CD4-positive, alpha-beta T cell treated with Interferon alpha-2 for 1 hour (primary cell): ENCODE data around the gene MTX1.
"Not testable (repeated sequence)": the region's sequence is repeated elsewhere in the genome, so short reads cannot be mapped to it uniquely, and the experiment has no call there.

Experiments used
- DNase-seq, 2 donors: peaks; one replicate each; pipeline ENCODE4 v3.0.0-alpha.2; 2020 to 2022

MTX1 gene

DNA sequence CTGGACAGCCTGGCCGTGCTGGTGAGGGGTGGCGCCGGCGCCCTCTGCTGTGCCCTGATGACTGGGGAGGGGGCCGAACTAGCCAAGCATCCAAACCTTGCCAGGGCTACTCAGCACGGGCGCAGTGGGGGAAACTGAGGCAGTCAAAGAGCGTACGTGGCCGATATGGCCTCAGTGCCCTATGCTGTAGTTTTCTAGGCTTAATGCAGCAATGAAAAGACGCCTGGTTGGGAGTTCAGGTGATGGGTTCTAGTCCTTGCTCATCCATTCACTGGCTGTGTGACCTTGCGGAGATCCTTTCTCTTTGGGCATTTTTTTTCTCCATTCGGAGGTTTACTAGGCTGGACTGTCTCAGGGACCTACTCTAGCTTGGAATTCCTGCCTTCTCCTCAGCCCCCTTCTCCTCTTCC lies 822 bp downstream of the MTX1 start:
- no peak for DNase-seq

DNA sequence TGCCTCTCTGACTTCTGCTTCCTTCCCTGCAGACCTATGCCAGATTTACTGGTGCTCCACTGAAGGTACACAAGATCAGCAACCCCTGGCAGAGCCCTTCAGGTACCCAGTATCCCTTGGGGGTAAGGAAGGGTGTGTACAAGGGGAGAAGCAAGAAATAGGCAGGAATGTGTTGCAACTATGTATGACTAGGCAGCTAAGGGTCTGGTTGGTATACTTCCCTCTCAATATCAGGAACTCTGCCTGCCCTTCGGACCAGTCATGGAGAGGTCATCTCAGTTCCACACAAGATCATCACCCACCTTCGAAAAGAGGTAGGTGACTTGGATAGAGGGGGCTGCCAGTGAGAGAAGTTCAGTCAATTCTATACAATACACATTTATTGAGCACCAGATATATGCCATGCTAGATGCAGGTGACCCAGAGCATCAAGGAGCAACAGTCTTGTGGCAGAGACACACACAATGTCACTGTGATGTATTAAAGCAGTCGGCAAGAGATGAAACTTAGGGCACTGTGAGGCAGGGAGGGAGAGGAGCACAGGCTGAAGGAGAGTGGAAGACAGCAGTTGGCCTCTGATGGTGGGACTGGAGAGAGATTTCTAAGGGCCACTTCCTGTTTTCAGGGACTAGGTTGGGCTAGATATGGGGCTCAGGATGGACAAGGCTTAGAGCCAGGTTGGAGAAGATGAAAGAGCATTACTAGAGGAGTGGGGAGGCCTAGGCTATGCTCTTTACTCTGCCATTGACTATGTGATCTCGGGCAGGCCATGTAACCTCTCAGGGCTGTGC lies 2.0 kb downstream of the MTX1 start:
- DNase-seq: peak in 1 of 2 donors; percentile 36

DNA sequence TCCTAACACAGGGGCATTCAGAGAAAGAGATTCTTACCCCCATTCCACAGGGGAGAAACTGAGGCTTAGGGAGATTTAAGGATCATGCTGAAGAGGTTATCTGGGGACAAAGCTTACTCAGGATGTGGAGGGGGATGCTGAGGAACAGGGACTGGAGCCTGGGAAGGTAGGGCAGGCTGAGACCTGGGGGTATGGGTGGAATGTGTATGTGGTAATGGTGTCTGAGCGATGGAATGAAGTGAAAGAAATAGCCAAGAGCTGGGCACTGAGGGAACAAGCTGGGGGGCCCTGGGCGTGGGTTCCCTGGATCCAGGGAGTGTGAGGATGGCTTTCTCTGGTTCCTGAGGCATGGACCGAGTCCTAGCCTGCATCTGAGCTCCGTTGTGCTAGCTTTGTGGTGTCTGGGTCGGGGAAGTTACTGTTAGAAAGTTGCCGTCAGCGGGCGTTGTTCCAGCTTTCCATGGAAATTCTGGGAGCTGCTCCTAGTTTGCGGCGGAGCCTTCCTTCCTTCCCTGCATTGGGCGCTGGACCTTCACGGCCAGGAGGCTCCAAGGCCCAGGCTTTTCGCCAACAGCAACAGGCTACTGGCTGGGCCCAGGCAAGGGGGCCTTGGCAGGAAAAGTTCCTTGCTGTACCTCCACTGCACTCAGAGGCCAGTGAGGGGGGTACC lies 3.0 kb downstream of the MTX1 start:
- DNase-seq: not testable (repeated sequence)

DNA sequence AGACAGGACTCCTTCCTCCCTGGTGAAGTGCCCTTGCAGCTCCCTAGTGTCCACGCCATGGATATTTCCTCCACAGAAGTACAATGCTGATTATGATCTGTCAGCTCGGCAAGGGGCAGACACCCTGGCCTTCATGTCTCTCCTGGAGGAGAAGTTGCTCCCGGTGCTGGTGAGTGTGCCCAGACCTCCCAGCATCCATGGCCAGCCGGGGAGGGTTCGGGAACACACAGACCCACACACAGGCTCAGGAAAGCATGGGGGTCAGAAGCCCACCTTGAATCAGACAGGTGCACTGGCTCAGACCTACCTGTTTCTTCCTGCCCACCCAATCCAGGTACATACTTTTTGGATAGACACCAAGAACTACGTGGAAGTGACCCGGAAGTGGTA lies 3.6 kb downstream of the MTX1 start:
- DNase-seq: not testable (repeated sequence)

DNA sequence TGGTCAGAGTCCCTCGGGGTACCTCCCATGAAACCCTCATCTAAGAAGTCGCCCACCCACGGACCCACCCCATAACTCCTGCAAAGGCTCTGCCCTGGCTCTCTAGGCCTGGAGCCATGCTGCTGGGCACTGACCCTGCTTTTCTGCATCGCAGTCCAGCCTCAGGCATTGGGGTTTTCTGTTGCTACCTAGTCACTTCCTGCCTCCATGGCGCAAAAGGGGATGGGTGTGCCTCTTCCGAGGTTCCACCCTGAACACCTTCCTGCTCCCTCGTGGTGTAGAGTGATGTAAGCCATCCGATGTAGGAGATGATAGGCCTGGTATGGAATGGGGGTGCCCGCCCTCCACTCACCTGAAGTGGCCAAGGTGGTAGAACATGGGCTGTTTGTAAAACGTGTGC lies 6.2 kb downstream of the MTX1 start:
- peak in 1 of 2 donors; percentile 45 for DNase-seq

DNA sequence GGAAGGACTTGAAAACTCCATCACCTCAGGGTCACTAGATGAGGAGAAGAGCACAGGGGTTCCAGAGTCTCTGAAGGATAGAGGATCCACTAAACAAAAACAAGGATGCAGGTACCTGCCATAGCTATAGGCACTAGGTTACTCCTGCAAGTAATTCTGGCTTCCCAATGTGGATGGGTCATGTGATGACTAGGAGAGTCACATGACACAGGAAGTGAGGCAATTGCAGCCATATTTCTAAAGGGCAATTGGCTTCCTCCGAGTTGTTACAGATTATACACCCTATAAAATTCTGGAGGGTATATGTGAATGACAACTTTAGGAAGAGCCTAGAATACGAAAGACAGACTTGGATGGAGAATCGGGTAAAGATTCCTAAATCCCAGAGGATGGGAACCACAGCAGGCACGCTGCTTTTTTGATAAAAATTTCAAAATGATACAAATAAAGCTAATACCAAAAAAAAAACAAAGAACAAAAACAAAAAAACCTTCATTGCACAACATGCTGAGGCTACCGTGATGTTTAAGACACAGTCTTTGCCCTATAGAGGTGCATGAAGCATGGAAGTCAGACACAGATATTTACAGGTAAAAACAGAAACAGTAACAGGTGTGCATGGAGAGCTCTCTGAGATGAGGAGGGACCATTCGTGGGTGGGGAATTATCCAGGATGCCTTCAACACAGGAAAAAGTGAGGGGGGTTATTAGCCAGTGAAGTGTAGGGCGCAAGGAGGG lies 10.5 kb downstream of the MTX1 start:
- peak; percentile 43 to 52 for DNase-seq

DNA sequence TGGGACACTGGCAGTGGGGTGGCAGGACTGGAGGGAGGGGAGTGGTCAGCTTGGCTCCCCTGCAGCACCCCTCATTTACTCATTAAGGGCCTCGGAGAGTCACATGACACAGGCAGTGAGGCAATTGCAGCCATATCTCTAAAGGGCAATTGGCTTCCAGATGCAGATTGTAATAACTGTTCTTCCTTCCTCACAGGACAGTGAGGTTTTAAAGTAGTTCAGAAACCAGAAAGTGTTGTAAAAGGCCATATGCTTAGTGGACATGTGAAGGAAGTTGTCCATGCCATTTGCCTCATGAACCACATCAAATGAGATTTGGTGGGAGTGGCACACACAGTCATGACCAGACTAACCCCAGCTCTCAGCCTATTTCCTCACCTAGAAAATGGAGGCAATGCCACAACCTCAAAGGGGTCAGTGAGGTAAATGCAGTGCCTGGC lies 11.1 kb downstream of the MTX1 start:
- peak; percentile 35 to 47 for DNase-seq

DNA sequence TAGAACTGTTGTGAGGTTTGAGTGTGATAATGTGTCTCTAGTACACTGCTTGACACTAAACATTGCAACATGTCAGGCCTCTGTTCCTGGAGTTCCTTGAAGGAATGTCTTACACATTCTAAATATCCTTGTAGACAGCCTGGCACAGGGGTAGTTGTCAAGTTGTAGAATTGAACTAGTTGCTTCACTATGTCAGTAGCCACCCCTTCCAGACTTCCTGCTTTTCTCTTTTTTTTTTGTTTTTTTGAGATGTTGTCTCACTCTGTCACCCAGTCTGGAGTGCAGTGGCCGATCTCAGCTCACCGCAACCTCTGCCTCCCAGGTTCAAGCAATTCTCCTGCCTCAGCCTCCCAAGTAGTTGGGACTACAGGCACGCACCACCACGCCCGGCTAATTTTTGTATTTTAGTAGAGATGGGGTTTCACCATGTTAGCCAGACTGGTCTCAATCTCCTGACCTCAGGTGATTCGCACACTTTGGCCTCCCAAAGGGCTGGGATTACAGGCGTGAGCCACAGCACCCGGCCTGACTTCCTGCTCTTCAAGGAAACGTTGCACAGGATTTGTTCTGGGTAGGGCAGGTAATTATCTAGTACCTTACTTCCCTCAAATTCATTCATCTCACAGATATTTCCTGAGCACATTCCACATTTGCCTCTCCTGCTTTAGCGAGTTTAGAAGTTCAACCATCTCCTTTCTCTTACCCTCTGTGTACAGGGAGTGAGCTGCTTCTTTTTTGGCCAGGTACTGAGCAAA lies 11.9 kb downstream of the MTX1 start:
- not testable (repeated sequence) for DNase-seq

DNA sequence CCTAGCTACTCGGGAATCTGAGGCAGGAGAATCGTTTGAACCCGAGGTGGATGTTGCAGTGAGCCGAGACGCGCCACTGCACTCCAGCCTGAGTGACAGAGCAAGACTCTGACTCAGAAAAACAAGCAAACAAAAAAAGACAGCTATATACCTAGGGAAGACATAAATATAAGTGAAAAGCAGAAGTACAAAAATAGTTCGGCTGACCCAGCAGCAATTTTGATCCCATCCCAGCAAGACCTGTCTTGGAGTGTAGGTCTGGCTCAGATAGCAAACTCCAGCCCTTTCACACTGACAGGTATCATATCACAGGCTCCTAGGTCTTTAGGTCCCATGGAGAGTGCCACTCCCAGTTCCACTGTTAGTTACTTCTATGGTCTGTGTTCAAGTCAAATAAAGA lies 14.6 kb downstream of the MTX1 start:
- DNase-seq: no peak

DNA sequence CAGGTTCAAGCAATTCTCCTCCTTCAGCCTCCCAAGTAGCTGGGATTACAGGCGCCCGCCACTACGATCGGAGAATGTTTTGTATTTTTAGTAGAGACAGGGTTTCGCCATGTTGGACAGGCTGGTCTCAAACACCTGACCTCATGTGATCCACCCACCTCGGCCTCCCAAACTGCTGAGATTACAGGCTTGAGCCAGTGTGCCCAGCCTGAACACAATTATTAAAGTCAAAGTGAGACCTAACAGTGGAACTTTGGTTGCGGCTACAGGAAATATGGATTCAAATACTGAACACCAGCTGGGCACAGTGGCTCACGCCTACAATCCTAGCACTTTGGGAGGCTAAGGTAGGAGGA lies 16.9 kb downstream of the MTX1 start:
- DNase-seq: not testable (repeated sequence)

DNA sequence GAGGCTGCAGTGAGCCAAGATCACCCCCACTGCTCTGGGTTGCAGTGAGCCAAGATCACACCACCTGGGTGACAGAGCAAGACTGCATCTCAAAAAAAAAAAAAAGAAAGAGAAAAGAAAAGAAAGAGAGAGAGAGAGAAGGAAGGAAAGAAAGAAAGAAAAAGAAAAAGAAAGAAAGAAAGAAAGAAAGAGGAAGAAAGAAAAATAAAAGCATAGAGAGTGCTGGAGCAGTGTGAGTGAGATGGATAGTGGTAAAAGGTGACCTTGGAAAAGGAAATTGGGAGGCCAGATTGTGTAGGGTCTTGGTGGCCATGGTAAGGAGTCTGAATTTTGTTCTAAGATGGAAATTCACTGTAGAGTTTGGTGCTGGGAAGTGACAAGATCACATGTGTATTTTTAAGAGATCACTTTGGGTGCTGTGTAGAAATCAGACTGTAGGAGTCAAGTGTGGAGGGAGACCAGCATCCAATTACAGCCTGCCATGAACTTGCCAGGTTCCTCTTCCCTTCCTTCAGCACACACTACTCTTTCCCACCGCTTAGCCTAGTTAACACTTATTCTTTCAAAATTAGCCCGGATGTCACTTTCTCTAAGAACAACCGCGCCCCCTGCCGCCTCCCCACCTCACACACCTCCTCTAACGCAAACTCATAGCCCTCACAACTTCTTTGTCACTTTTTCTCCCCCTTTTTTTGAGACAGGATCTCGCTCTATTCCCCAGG lies 17.9 kb downstream of the MTX1 start:
- DNase-seq: peak; percentile 84 to 88

DNA sequence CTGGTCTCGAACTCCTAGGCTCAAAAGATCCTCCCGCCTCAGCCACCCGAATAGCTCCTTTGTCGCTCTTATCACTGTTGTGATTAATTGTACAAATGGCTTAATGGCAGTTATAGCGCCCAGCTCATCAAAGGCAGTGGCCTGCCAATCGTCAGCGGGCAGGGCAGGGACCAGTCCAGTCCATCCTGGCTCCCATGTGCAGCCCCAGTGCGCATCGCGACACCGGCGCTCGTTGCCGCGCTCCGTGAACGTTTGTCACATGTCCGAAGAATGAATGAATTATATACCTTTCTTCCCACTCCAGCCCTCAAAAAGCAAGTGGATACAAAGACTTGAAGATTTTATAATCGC lies 18.4 kb downstream of the MTX1 start:
- no peak for DNase-seq

DNA sequence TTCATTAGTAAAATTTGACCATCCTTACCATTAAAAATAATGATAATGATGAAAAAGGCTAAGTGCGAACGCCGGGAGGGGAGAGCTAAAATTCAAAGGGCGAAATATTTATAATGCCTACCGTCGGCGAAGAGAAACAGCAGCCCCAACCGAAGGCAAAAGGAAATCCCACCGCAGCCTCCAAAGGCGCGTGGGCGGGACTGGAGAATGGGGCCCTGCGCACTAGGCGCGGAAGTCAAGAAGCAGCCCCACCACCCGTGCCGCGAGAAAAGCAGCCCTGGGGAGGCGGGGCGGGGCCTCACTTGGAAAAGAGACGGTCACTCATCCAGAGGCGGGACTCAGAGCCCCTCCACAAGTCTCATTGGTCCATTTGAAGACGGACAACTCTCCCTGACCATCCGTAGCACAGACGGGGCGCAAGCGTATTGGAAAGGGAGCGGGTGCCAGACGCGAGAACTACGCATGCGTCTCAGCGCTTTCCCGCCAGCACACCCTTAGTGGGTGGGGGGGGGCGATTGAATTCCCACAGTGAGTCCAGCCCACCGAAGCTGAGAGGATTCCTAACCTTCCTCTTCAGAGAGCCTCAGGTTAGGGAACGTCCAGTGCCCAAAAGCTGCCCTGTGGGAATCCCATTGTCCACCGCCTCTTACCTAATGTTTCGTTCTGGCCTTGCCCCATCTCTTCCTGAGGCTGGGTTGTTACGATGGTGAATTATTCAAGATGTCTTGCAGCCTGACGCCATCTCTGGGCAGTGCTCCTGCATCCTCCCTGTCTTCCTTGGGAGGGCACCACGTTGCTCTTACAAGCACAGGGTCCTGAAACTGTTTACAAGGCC lies 19.0 kb downstream of the MTX1 start:
- peak; percentile 99 for DNase-seq

DNA sequence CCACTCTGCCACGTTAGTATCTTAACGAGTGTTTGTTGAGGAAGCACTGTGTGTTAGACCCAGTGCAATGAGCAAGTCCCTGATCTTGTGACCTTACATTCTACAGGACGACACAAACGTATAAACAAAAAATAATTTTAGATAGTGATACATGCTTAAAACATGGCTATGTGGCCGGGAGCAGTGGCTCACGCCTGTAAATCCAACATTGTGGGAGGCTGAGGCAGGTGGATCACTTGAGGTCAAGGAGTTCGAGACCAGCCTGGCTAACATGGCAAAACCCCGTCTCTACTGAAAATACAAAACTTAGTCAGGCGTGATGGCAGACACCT lies 19.6 kb downstream of the MTX1 start:
- DNase-seq: no peak

DNA sequence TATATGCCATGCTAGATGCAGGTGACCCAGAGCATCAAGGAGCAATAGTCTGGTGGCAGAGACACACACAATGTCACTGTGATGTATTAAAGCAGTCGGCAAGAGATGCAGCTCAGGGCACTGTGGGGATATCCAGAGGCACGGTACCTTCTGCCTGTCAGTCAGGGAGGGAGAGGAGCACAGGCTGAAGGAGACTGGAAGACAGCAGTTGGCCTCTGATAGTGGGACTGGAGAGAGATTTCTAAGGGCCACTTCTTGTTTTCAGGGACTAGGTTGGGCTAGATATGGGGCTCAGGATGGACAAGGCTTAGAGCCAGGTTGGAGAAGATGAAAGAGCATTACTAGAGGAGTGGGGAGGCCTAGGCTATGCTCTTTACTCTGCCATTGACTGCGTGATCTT lies 22.8 kb downstream of the MTX1 start:
- DNase-seq: not testable (repeated sequence)

DNA sequence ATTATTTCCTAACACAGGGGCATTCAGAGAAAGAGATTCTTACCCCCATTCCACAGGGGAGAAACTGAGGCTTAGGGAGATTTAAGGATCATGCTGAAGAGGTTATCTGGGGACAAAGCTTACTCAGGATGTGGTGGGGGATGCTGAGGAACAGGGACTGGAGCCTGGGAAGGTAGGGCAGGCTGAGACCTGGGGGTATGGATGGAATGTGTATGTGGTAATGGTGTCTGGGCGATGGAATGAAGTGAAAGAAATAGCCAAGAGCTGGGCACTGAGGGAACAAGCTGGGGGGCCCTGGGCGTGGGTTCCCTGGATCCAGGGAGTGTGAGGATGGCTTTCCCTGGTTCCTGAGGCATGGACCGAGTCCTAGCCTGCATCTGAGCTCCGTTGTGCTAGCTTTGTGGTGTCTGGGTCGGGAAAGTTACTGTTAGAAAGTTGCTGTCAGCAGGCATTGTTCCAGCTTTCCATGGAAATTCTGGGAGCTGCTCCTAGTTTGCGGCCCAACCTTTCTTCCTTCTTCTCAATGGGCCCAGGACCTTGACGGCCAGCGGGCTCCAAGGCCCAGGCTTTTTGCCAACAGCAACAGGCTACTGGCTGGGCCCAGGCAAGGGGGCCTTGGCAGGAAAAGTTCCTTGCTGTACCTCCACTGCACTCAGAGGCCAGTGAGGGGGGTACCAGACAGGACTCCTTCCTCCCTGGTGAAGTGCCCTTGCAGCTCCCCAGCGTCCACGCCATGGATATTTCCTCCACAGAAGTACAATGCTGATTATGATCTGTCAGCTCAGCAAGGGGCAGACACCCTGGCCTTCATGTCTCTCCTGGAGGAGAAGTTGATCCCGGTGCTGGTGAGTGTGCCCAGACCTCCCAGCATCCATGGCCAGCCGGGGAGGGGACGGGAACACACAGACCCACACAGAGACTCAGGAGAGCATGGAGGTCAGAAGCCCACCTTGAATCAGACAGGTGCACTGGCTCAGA lies 23.8 kb downstream of the MTX1 start:
- not testable (repeated sequence) for DNase-seq

DNA sequence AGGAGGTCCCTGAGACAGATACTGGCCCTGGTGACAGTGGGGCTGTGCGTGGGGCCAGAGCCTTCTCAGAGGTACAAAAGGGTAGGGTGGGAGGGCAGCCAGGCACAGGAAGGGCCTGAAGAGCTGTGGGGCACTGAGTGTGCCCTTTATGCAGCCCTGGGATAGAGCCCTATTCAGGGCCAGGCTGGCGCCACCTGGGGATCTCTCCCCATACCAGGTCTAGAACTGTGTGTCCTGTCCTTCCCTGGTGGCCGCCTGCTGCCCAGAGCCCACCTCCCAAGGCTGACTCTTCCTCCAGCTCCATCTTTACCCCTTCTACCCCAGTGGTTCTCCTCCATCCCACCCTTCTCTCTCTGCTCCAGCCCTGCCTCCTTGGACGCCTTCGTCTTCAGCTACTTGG lies 25.0 kb downstream of the MTX1 start:
- DNase-seq: not testable (repeated sequence)

DNA sequence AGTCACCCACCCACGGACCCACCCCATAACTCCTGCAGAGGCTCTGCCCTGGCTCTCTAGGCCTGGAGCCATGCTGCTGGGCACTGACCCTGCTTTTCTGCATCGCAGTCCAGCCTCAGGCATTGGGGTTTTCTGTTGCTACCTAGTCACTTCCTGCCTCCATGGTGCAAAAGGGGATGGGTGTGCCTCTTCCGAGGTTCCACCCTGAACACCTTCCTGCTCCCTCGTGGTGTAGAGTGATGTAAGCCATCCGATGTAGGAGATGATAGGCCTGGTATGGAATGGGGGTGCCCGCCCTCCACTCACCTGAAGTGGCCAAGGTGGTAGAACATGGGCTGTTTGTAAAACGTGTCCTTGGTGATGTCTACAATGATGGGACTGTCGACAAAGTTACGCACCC lies 26.9 kb downstream of the MTX1 start:
- DNase-seq: peak in 1 of 2 donors; percentile 39

DNA sequence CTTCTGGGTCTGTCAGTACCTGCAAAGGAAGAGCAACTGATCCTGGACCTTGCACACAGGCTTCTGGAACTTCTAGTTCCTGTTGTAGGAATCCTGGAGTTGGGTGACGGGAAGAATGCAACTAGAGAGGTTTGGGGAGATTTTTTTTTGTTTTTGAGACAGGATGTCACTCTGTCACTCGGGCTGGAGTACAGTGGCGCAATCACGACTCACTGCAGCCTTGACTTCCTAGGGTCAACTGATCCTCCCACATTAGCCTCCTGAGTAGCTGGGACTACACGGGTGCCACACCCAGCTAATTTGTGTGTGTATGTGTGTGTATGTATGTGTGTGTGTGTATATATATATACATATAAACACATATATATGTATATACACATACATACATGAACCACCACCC lies 28.0 kb downstream of the MTX1 start:
- no peak for DNase-seq

DNA sequence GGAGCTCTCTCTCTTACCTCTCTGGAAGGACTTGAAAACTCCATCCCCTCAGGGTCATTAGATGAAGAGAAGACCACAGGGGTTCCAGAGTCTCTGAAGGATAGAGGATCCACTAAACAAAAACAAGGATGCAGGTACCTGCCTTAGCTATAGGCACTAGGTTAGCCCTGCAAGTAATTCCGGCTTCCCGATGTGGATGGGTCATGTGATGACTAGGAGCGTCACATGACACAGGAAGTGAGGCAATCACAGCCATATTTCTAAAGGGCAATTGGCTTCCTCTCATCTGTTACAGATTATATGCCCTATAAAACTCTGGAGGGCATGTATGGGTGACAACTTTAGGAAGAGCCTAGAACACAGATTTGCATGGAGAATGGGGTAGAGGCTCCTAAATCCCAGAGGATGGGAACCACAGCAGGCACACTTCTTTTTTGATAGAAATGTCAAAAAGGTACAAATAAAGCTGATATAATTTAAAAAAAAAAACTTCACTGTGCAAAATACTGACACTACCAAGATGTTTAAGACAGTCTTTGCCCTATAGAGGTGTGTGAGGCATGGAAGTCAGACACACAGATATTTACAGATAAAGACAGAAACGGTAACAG lies 32.7 kb downstream of the MTX1 start:
- peak; percentile 74 to 83 for DNase-seq
